Cerebellar nuclear complex (tissue), 1 donor: ENCODE results near the gene TDO2.
"Not testable (repeated sequence)": the region's sequence is repeated elsewhere in the genome, so short reads cannot be mapped to it uniquely, and the experiment has no call there.

Experiments used
- DNase-seq, 2 experiments: peaks; one replicate each; lab custom pipeline; 2025; lab: John Stamatoyannopoulos, UW

The TDO2 gene

GRCh38 chr4:155903453-155903852 lies at the start of gene TDO2:
TDO2 (plus strand) TSS chr4:155903696; CDS start chr4:155903759, 63 bp downstream.
- no peak for DNase-seq

GRCh38 chr4:155854582-155855226 lies 48.8 kb upstream of the TDO2 start:
- DNase-seq: no peak

GRCh38 chr4:155855897-155856296 lies 47.6 kb upstream of the TDO2 start:
- DNase-seq: no peak

DNA sequence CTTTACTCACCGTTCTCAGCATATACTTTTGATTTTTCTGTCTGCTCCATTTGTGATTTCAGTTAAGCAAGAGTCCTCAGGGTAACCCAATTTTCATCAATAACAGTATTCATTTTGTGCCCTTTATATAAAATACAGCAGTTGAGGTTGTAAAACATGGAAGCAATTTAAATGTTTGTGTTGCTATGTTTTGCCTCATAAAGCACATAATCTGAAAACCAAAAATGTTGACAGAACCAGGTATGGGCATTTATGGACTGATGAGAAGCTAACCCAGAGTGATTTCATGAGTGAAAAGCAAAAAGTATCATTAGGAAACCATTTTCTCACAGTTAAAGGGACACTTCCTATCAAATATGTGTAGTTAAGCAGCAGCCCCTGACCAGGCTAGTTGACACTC lies 37.3 kb upstream of the TDO2 start, which contains the start of gene ASIC5:
Gene ASIC5 (minus strand): TSS at position 101 of the 400 bp plus-strand sequence. CDS start 51 bp downstream, at position 50.
- DNase-seq: no peak

DNA sequence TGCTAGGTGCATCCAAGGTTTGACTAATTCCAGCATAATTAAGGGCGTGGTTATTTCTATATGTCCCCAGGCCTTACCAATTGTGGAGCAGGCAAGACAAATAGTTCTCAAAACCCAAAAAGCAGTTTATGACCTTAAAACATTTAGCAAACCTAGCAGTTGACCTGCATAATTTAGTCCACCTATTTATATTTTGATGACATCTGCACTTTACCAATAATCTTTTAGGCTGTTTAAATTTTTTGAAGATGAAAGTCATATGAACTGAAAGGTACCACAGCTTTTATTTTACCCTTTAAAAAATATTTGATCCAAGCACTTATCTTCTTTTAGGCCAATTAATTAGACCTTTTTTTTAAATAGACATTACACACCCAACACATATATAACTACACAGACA lies 27.6 kb upstream of the TDO2 start:
- DNase-seq: no peak

DNA sequence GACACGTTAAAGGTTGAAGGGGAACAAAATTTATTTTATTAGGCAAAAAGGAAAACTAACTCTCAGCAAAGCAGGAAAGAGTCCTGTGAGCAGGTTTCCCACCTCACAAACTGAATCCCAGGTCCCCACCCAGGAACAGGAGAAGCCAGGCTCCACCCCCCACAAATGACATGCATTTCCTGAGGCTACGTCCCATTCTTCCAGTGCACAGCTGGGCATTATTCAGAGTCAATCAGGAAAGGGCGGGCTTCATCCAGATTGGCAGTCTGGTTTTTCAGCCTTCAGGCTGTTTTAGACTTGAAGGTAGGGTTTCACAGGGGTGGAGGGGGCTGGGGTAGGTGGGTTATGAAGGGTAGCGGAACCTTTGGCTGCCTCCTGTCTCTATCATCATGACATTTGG lies 25.5 kb upstream of the TDO2 start:
- no peak for DNase-seq

DNA sequence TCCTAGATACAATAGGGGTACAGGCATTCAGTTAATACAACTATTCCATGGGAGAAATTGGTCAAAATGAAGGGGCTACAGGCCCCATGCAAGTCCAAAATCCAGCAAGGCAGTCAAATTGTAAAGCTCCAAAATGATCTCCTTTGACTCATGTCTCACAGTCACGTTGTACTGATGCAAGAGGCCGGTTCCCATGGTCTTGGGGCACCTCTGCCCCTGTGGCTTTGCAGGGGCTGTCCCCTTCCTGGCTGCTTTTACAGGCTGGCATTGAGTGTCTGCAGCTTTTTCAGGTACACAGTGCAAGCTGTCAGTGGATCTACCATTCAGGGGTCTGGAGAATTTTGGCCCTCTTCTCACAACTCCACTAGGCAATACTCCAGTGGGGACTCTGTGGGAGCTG lies 24.9 kb upstream of the TDO2 start:
- no peak for DNase-seq

DNA sequence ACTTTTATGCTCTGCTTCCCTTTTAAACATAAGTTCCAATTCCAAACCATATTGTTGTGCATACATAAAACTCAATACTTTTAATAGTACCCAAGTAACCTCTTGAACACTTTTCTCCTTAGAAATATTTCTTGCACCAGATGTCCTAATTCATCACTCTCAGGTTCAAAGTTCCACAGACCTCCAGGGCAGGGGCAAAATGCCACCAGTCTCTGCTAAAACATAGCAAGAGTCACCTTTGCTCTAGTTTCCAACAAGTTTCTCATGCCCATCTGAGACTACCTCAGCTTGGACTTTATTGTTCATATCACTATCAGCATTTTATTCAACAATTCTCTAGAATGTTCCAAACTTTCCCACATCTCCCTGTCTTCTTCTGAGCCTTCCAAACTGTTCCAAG lies 23.7 kb upstream of the TDO2 start:
- DNase-seq: no peak

GRCh38 chr4:155881555-155881954 lies 21.9 kb upstream of the TDO2 start:
- DNase-seq: no peak

DNA sequence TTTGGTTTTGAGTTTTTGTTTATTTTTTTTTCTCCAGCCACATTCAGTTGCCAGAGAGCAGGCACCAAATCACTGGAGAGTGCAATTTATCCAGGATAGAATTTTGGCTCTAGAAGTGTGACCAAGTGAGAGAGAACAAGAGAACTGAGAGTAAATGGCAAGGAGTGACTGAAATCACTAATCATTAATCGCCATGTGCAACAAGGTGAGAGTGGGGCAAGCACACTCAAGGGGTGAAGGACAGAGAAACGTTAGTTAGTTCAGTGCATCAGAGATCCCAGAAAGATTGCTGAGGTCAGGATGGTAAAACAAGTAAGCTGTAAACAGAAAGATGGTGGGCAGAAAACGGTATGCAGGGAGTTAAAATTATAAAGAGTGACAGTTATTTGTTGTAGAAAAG lies 19.6 kb upstream of the TDO2 start:
- DNase-seq: no peak

DNA sequence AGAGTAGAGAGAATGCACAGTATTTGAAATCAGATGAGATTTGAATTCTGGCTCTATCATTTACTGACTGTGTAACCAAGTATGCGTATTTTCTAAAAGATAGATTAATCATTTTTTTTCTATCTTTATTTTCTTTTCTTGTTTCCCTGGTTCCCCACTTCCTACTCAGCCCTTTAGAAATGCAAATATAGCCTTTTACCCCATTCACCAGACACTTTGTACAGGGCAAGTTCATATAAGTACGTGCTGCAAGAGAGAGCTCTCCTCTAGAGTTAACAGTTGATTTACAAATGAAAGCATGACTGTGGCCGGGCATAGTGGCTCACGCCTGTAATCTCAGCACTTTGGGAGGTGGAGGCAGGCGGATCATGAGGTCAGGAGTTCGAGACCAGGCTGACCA lies 17.8 kb upstream of the TDO2 start:
- DNase-seq: no peak

DNA sequence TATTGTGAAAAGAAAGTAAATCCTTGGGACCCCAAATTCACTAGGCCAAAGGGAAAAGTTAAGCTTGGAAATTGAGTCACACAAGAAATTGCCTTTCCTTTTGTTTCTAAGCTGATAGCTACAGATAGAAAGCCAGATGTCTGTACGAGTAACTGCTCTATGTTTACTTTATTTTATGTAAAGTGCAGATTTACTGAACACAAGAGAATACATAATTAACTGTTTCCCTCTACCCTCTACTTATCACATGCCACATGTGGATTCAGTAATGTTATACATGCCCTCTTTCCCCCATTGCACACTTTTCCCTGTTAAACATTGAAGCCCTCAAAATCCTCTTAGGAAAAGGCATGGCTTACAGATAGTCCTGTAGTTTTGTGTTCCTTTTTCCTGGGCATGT lies 16.5 kb upstream of the TDO2 start:
- no peak for DNase-seq

- DNase-seq: no peak
These were observed 15.5 kb upstream of the TDO2 start for GRCh38 chr4:155887847-155888570.

DNA sequence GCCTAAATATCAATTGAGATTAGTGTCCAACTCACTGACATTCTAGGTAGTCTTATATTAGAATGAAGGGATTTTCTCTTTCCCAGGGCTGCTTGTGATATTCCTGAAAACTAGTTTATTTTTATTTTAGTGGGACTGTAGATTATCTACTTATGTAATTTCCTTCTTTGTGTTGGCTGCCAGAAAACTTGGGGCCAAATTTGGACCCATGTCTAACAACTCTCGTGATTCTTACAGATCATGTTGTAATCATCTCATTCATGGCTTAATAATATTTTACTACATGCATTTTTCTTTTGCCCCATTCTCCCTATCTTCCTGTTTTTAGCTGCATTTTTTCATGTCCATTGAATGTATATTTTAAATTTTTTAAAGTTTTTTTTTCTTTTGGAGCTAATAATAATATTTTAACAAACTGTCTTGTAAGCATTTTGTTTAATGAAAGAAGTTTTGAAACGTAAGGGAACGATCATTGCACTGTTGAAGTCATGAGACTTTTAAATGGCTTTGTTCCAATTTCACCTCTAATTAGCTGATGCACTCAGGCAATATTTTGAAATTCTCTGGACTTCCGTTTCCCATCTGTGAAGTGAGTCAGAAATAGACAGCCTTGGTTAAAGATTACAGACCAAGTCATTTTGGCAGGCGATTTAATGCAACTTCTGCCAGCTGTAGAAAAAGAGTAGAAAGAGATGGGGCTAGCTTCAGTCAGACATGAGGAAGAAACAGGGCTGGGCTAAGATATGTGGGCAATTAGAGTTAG lies 14.3 kb upstream of the TDO2 start:
- no peak for DNase-seq

GRCh38 chr4:155889946-155890345 lies 13.6 kb upstream of the TDO2 start:
- no peak for DNase-seq

- no peak for DNase-seq
These were observed 12.4 kb upstream of the TDO2 start for GRCh38 chr4:155891058-155891457.

GRCh38 chr4:155898371-155898770 lies 5.1 kb upstream of the TDO2 start:
- not testable (repeated sequence) for DNase-seq

GRCh38 chr4:155899891-155900290 lies 3.6 kb upstream of the TDO2 start:
- no peak for DNase-seq

DNA sequence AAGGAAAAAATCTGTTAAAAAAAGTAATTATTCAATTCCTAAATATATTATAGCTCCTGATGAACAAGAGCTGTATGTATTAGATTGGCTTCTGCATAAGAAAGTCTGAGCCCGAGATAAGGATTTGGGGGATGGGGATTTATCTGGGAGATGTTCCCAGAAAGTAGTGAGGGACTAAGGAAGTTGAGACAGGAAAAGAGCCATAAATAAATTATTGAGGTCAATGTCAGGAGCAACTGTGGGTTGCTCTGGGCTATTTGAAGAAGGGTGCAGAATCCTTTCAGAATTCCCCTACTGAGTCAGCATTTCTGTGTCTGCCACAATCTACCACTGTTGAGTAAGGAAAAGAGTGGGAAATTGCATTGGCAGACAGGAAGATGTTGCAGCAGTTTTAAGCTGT lies 3.1 kb upstream of the TDO2 start:
- no peak for DNase-seq

DNA sequence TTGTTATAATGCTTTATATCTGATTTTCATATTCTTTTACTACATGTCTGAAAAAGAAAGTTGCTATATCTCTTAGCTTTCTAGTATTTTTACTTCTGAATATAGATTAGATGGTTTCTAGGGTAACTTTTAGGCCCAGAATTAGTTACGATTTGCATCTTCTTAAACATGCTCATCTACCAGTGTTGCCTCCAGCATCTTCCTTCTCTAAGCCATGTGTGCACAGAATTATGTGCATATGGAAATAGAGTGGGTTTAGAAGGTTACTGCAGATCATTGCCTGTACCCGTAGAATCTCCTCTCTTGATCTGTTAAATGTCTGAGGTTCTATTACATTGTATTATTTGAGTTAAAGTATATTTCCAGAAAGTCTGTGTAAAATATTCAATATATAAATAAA lies 2.5 kb upstream of the TDO2 start:
- no peak for DNase-seq

DNA sequence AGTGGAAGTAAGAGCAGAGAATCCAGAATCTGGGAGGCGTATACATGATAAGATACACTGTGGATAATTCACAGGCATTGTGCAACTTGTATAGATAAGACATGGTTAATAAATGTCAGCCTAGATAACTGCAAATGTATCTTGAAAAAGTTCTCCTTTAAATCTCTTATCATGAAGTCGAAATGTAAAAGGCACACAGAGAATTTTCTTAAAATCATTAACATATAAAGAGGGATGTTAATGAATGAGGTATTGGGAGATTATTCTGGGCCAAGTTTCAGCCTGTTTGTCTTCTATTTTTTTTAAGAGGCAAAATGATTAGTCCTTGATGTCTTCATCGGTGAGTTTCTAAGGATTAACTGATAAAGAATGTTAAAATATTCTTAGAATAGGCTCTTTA lies 835 bp downstream of the TDO2 start:
- DNase-seq: no peak

GRCh38 chr4:155906554-155907247 lies 3.2 kb downstream of the TDO2 start:
- no peak for DNase-seq
